Endothelial cell of umbilical vein (primary cell): Measurements from ENCODE around the gene CBLIF. TPM values are rescaled to one million over a fixed set of nuclear protein-coding genes. Genes with fewer than 3 reads are reported as not detected.

Source experiments
- BruUV-seq: library from RNA; stranded (reverse); fragments of 400-500 nt; replicated peaks from 2 replicates; lab custom pipeline; 2021; lab: Mats Ljungman, UMichigan
- CTCF ChIA-PET: fragments of 300-600, 350-600 bp; sonication (Branson Sonifier 250); formaldehyde crosslinking; loops from one replicate; lab custom pipeline; 2021; ENCODE audit warnings: antibody characterized with exemption, inconsistent platforms; lab: Charles Lee
- POLR2A ChIA-PET: fragments of 300-600, 350-600 bp; sonication (Branson Sonifier 250); formaldehyde crosslinking; loops from one replicate; lab custom pipeline; 2021; ENCODE audit warnings: antibody characterized with exemption, inconsistent platforms; lab: Charles Lee
- DNase-seq: peaks from one replicate; pipeline ENCODE4 v3.0.0-alpha.2; 2011; ENCODE audit warnings: low read depth, low spot score
- FAIRE-seq: peaks from 2 replicates; lab custom pipeline; 2011; peaks lifted over from hg19 to GRCh38; lab: Jason Lieb, UNC
- H2AFZ ChIP-seq: 2 replicates; pipeline ENCODE4 v1.6.0; 2012; ENCODE audit warnings: low read depth, low read length, control low read depth, inconsistent platforms
- H3K27ac ChIP-seq: 2 replicates; pipeline ENCODE4 v1.5.1; 2011; ENCODE audit warnings: low read depth, mild to moderate bottlenecking, control low read depth, low read length, moderate library complexity; ENCODE audit not compliant: insufficient read depth
- H3K27me3 ChIP-seq, 2 experiments: 2 replicates each; pipeline versions ENCODE4 v1.6.0 to v1.6.1; 2011; ENCODE audit warnings: low read length in 2 of 2, mixed read lengths in 1 of 2; ENCODE audit not compliant: control insufficient read depth in 2 of 2, insufficient read depth in 2 of 2
- H3K36me3 ChIP-seq, 2 experiments: 2 replicates in 1 of 2; 3 replicates in 1 of 2; pipeline ENCODE4 v1.5.1; 2011; ENCODE audit warnings: low read length in 2 of 2, mild to moderate bottlenecking in 1 of 2, moderate library complexity in 1 of 2; ENCODE audit not compliant: control insufficient read depth in 2 of 2, insufficient read depth in 2 of 2; ENCODE audit errors: extremely low read depth in 1 of 2
- H3K4me1 ChIP-seq: 3 replicates; pipeline ENCODE4 v1.5.1; 2011; ENCODE audit warnings: mild to moderate bottlenecking, low read length; ENCODE audit not compliant: control insufficient read depth, insufficient read depth; ENCODE audit errors: extremely low read depth
- H3K4me2 ChIP-seq: 2 replicates; pipeline ENCODE4 v1.6.1; 2011; ENCODE audit warnings: low read length, control low read depth, mixed read lengths; ENCODE audit not compliant: insufficient read depth
- H3K4me3 ChIP-seq, 3 experiments: fragments of 200-600 bp in 1 of 3; sonication (generic), shearing (Covaris generic) in 1 of 3; replicated peaks in 1 of 3; 2 replicates each; pipeline ENCODE4 v1.5.1; 2011 to 2016; ENCODE audit warnings: control low read depth in 3 of 3, low read length in 3 of 3, mild to moderate bottlenecking in 2 of 3, inconsistent platforms in 1 of 3, low read depth in 1 of 3, moderate library complexity in 1 of 3; ENCODE audit not compliant: insufficient read depth in 1 of 3
- H3K79me2 ChIP-seq: 2 replicates; pipeline ENCODE4 v1.6.0; 2012; ENCODE audit warnings: low read length, inconsistent platforms; ENCODE audit not compliant: control insufficient read depth, insufficient read depth
- H3K9ac ChIP-seq: replicated peaks from 2 replicates; pipeline ENCODE3; 2011; ENCODE audit warnings: low read length, control low read depth; ENCODE audit not compliant: insufficient read depth; ENCODE audit errors: extremely low read depth
- H3K9me1 ChIP-seq: replicated peaks from 3 replicates; pipeline ENCODE4 v1.6.0; 2011; ENCODE audit warnings: mild to moderate bottlenecking, low read length; ENCODE audit not compliant: control insufficient read depth, insufficient read depth; ENCODE audit errors: extremely low read depth
- H3K9me3 ChIP-seq: replicated peaks from 2 replicates; pipeline ENCODE4 v1.5.1; 2012; ENCODE audit warnings: low read length, inconsistent platforms; ENCODE audit not compliant: control insufficient read depth, insufficient read depth
- H4K20me1 ChIP-seq: replicated peaks from 2 replicates; pipeline ENCODE3; 2011; ENCODE audit warnings: mild to moderate bottlenecking, low read length; ENCODE audit not compliant: control insufficient read depth, insufficient read depth; ENCODE audit errors: extremely low read depth
- CTCF ChIP-seq, 2 donors: IDR thresholded peaks; 1 replicate in 1 of 2; 2 replicates in 1 of 2; pipeline ENCODE4 v1.5.1; 2011; ENCODE audit warnings: low read length in 2 of 2, mild to moderate bottlenecking in 2 of 2, moderate library complexity in 2 of 2, control low read depth in 1 of 2, inconsistent platforms in 1 of 2, low read depth in 1 of 2; ENCODE audit not compliant: insufficient read depth in 1 of 2; ENCODE audit errors: extremely low read depth in 1 of 2
- EZH2 ChIP-seq: IDR thresholded peaks from 2 replicates; pipeline ENCODE4 v1.6.1; 2012; ENCODE audit warnings: borderline replicate concordance, low read depth, mild to moderate bottlenecking, moderate library complexity, low read length, inconsistent platforms; ENCODE audit not compliant: severe bottlenecking
- FOS ChIP-seq: IDR thresholded peaks from 2 replicates; pipeline ENCODE4 v1.6.1; 2011; ENCODE audit warnings: mild to moderate bottlenecking, low read length, moderate library complexity, borderline replicate concordance; ENCODE audit not compliant: insufficient read depth
- GATA2 ChIP-seq: IDR thresholded peaks from 2 replicates; pipeline ENCODE4 v1.7.0; 2011; ENCODE audit warnings: low read depth, mild to moderate bottlenecking, moderate library complexity, mixed read lengths, low read length; ENCODE audit not compliant: insufficient read length, insufficient read depth
- JUN ChIP-seq: IDR thresholded peaks from 2 replicates; pipeline ENCODE4 v1.6.1; 2011; ENCODE audit warnings: borderline replicate concordance, low read depth; ENCODE audit not compliant: insufficient read length, insufficient read depth
- MAX ChIP-seq: IDR thresholded peaks from 2 replicates; pipeline ENCODE4 v1.6.1; 2011; ENCODE audit not compliant: insufficient read depth, insufficient read length
- MYC ChIP-seq: IDR thresholded peaks from one replicate; pipeline ENCODE4 v1.6.1; 2011; ENCODE audit warnings: mild to moderate bottlenecking, low read depth, low read length
- POLR2A ChIP-seq: IDR thresholded peaks from 2 replicates; pipeline ENCODE4 v1.6.1; 2012; ENCODE audit warnings: low read depth, mild to moderate bottlenecking, control low read depth, low read length
- POLR2AphosphoS5 ChIP-seq: IDR thresholded peaks from 2 replicates; pipeline ENCODE4 v1.6.1; 2012; ENCODE audit warnings: low read depth, mild to moderate bottlenecking, control low read depth, low read length, moderate library complexity; ENCODE audit not compliant: insufficient read depth
- dilution Hi-C: fragments of 300-500 bp; cut with MboI; formaldehyde crosslinking; loops from one replicate; pipeline ENCODE4 v1.15.0; 2019; ENCODE audit warnings: low sequenced_read_pairs; ENCODE audit not compliant: extremely low pct_ligation_motif_present
- intact Hi-C: fragments of 100-400 bp; cut with micrococcal nuclease; formaldehyde crosslinking; loops from one replicate; pipeline ENCODE4 v1.10.0; 2022
- polyA plus RNA-seq, 4 experiments: library from polyadenylated mRNA; depleted of rRNA in 3 of 4; stranded (reverse) in 3 of 4; unstranded in 1 of 4; fragments of >200 nt; gene quantifications; 2 replicates each; pipeline versions ENCODE4 v1.2.1 to v1.2.3, GENCODE V29; 2011 to 2012; ENCODE audit warnings: missing spikeins in 1 of 4
- total RNA-seq: library from RNA; stranded (reverse); gene quantifications from 2 replicates; pipeline ENCODE4 v1.2.3, GENCODE V29; 2021

Gene CBLIF
- total and polyA plus RNA-seq, 2 donors (not counting 3 experiments of a cell fraction or from before 2014, with no cell fraction given) = not detected

- DNase-seq = no peak
- no TSS peak for BruUV-seq
These were observed 22.6 kb upstream of the CBLIF start for GRCh38 chr11:59867946-59868345.

More at GRCh38 chr11:59867946-59868345, 22.6 kb upstream of the CBLIF start:
- Histone ChIP-seq H3K9me1 (no peaks in the 10 kb centered on the region), H3K27me3 (no peaks in the 10 kb centered on the region), H2AFZ (no peak overlapping the region), H3K4me2 (no peak overlapping the region), H4K20me1 (no peaks in the 10 kb centered on the region), H3K4me1 (peaks cover 15% of the 10 kb centered on the region), H3K9ac (no peak overlapping the region), H3K27ac (no peak overlapping the region), H3K79me2 (no peaks in the 10 kb centered on the region), H3K4me3 (no peak overlapping the region), H3K36me3 (no peaks in the 10 kb centered on the region), H3K9me3 (no peaks in the 10 kb centered on the region)
- intact Hi-C loops = no loop called here
- dilution Hi-C loops = no loop called here
- ChIA-PET CTCF (no interaction called here), POLR2A (no interaction called here)
- TF ChIP-seq MAX (no peak), GATA2 (no peak), FOS (no peak), MYC (no peak), CTCF (IDR thresholded peaks at IDR 0.05; ENCODE audit: extremely low read depth in 1 of 2, insufficient read depth in 1 of 2, low read depth in 1 of 2, low read length in 2 of 2) (no peak), JUN (no peak), POLR2AphosphoS5 (no peak), EZH2 (no peak), POLR2A (no peak)
- FAIRE-seq = no peak
